NCI-H146 treated with DMSO at 0.1 percent for 48 hours (cell line): ENCODE measurements around the gene TSPAN31.

Experiments
- DNase-seq: peaks from one replicate; lab custom pipeline; 2025; ENCODE audit not compliant: unreplicated experiment; lab: John Stamatoyannopoulos, UW

Gene TSPAN31

GRCh38 chr12:57735198-57735855 lies 9.5 kb upstream of the TSPAN31 start:
- DNase-seq: no peak

GRCh38 chr12:57735952-57736740 lies 8.7 kb upstream of the TSPAN31 start:
- peak; percentile 32 for DNase-seq

GRCh38 chr12:57736741-57737466 lies 7.9 kb upstream of the TSPAN31 start:
- DNase-seq: no peak

GRCh38 chr12:57737467-57738460 lies 7.1 kb upstream of the TSPAN31 start:
- no peak for DNase-seq

GRCh38 chr12:57738661-57739237 lies 6.1 kb upstream of the TSPAN31 start, which contains the start of gene AGAP2:
Gene AGAP2, minus strand, starts transcription at chr12:57738742. Its CDS starts 496 bp downstream, at chr12:57738246.
- peak; percentile 8 for DNase-seq

- DNase-seq: no peak
Observed at GRCh38 chr12:57739387-57739786, 5.5 kb upstream of the TSPAN31 start.

GRCh38 chr12:57739914-57740538 lies 4.8 kb upstream of the TSPAN31 start:
- no peak for DNase-seq

GRCh38 chr12:57740656-57741412 lies 4.0 kb upstream of the TSPAN31 start:
- no peak for DNase-seq

GRCh38 chr12:57741413-57741789 lies 3.4 kb upstream of the TSPAN31 start:
- no peak for DNase-seq

- no peak for DNase-seq
Observed at GRCh38 chr12:57741844-57742738, 2.7 kb upstream of the TSPAN31 start.

GRCh38 chr12:57743769-57744168 lies 1.1 kb upstream of the TSPAN31 start:
- no peak for DNase-seq

- DNase-seq: no peak
Observed at GRCh38 chr12:57744194-57744776, 554 bp upstream of the TSPAN31 start.

GRCh38 chr12:57745485-57745881 lies 644 bp downstream of the TSPAN31 start:
- DNase-seq: no peak

- DNase-seq: no peak
Observed at GRCh38 chr12:57746025-57746424, 1.2 kb downstream of the TSPAN31 start.

GRCh38 chr12:57749061-57749460 lies 4.2 kb downstream of the TSPAN31 start:
- no peak for DNase-seq

- DNase-seq: no peak
Observed at GRCh38 chr12:57750561-57751431, 6.0 kb downstream of the TSPAN31 start.

- no peak for DNase-seq
Observed at GRCh38 chr12:57751432-57751787, 6.6 kb downstream of the TSPAN31 start.
